Central memory CD8-positive, alpha-beta T cell (primary cell): Measurements from ENCODE around the gene NELFA.

Experiments
- ATAC-seq: fragments of 150-1000 bp; cut with Tn5 transposase; replicated peaks from 2 replicates; pipeline ENCODE4 v1.10.0; 2022; ENCODE audit warnings: mild to moderate bottlenecking, moderate FRiP score, moderate number of reproducible peaks; ENCODE audit not compliant: poor library complexity, severe bottlenecking; ENCODE audit errors: extremely low read depth
- DNase-seq, 2 donors: peaks; one replicate each; pipeline ENCODE4 v3.0.0; 2021; ENCODE audit warnings: low spot score in 2 of 2
- H3K27ac Mint-ChIP-seq: one replicate; pipeline ENCODE4 v1.8.0; 2022; ENCODE audit warnings: low read depth, mild to moderate bottlenecking, moderate library complexity, mixed read lengths
- H3K27me3 Mint-ChIP-seq: one replicate; pipeline ENCODE4 v1.8.0; 2022; ENCODE audit warnings: mixed read lengths
- H3K36me3 Mint-ChIP-seq: one replicate; pipeline ENCODE4 v1.8.0; 2022; ENCODE audit warnings: mild to moderate bottlenecking, moderate library complexity, mixed read lengths; ENCODE audit not compliant: insufficient read depth
- H3K4me1 Mint-ChIP-seq: one replicate; pipeline ENCODE4 v1.8.0; 2022; ENCODE audit warnings: mixed read lengths
- H3K4me3 Mint-ChIP-seq: one replicate; pipeline ENCODE4 v1.8.0; 2022; ENCODE audit warnings: mild to moderate bottlenecking, moderate library complexity, mixed read lengths
- H3K9me3 Mint-ChIP-seq: one replicate; pipeline ENCODE4 v1.8.0; 2022; ENCODE audit warnings: mixed read lengths

The NELFA gene

GRCh38 chr4:1973218-1973617, 35.6 kb downstream of the NELFA start:
- Mint-ChIP-seq H3K36me3 (peaks cover 19% of the 10 kb centered on the region), H3K4me3 (no peak overlapping the region), H3K27me3 (no peaks in the 10 kb centered on the region), H3K27ac (no peak overlapping the region), H3K4me1 (no peaks in the 10 kb centered on the region), H3K9me3 (no peaks in the 10 kb centered on the region)
- DNase-seq (no peak), ATAC-seq (no peak)

- Mint-ChIP-seq H3K36me3 (peaks cover 16% of the 10 kb centered on the region), H3K27ac (peak overlapping the region; percentile 11), H3K27me3 (no peaks in the 10 kb centered on the region), H3K4me3 (no peak overlapping the region), H3K4me1 (no peaks in the 10 kb centered on the region), H3K9me3 (no peaks in the 10 kb centered on the region)
- no peak for DNase-seq
- no peak for ATAC-seq
These were observed 36.4 kb downstream of the NELFA start for GRCh38 chr4:1972414-1972813.

GRCh38 chr4:1971456-1972200, 37.1 kb downstream of the NELFA start:
- Mint-ChIP-seq H3K4me1 (no peaks in the 10 kb centered on the region), H3K36me3 (peaks cover 14% of the 10 kb centered on the region), H3K27ac (peak overlapping the region; percentile 11)

GRCh38 chr4:1970926-1971325, 37.8 kb downstream of the NELFA start:
- H3K27me3 Mint-ChIP-seq = no peaks in the 10 kb centered on the region
- H3K36me3 Mint-ChIP-seq = peaks cover 10% of the 10 kb centered on the region
- no peak overlapping the region for H3K27ac Mint-ChIP-seq
- no peak overlapping the region for H3K4me3 Mint-ChIP-seq
- ATAC-seq (no peak), DNase-seq (no peak)
- no peaks in the 10 kb centered on the region for H3K4me1 Mint-ChIP-seq
- H3K9me3 Mint-ChIP-seq = no peaks in the 10 kb centered on the region

More at GRCh38 chr4:1971456-1972200, 37.1 kb downstream of the NELFA start:
- no peak for DNase-seq
- Mint-ChIP-seq H3K4me3 (no peak overlapping the region), H3K27me3 (no peaks in the 10 kb centered on the region), H3K9me3 (no peaks in the 10 kb centered on the region)
- ATAC-seq = no peak

- Mint-ChIP-seq H3K4me1 (no peaks in the 10 kb centered on the region), H3K4me3 (no peak overlapping the region), H3K9me3 (no peaks in the 10 kb centered on the region), H3K27me3 (no peaks in the 10 kb centered on the region), H3K36me3 (peaks cover 10% of the 10 kb centered on the region), H3K27ac (peak overlapping the region; percentile 23)
- DNase-seq (no peak), ATAC-seq (no peak)
These were observed 38.6 kb downstream of the NELFA start for GRCh38 chr4:1969928-1970723.

GRCh38 chr4:1968686-1969295, 40.0 kb downstream of the NELFA start:
- Mint-ChIP-seq H3K4me1 (peaks cover 5% of the 10 kb centered on the region), H3K27me3 (no peaks in the 10 kb centered on the region), H3K9me3 (no peaks in the 10 kb centered on the region), H3K4me3 (no peak overlapping the region), H3K27ac (peak overlapping the region; percentile 17), H3K36me3 (peaks cover 7% of the 10 kb centered on the region)
- ATAC-seq = no peak
- DNase-seq = no peak

- peaks cover 10% of the 10 kb centered on the region for H3K36me3 Mint-ChIP-seq
- H3K27me3 Mint-ChIP-seq = no peaks in the 10 kb centered on the region
- no peak for ATAC-seq
- H3K4me1 Mint-ChIP-seq = peaks cover 12% of the 10 kb centered on the region
- no peaks in the 10 kb centered on the region for H3K9me3 Mint-ChIP-seq
- no peak overlapping the region for H3K4me3 Mint-ChIP-seq
- no peak for DNase-seq
- H3K27ac Mint-ChIP-seq = peak overlapping the region; percentile 17
These were observed 41.1 kb downstream of the NELFA start for GRCh38 chr4:1967512-1968149.

GRCh38 chr4:1964971-1965370, 43.8 kb downstream of the NELFA start:
- no peaks in the 10 kb centered on the region for H3K9me3 Mint-ChIP-seq
- H3K27ac Mint-ChIP-seq = peak overlapping the region; percentile 6
- DNase-seq (no peak), ATAC-seq (no peak)
- no peak overlapping the region for H3K4me3 Mint-ChIP-seq
- no peaks in the 10 kb centered on the region for H3K27me3 Mint-ChIP-seq
- peaks cover 23% of the 10 kb centered on the region for H3K36me3 Mint-ChIP-seq
- peaks cover 12% of the 10 kb centered on the region for H3K4me1 Mint-ChIP-seq

GRCh38 chr4:1964443-1964842, 44.3 kb downstream of the NELFA start:
- ATAC-seq (no peak), DNase-seq (no peak)
- Mint-ChIP-seq H3K36me3 (peaks cover 23% of the 10 kb centered on the region), H3K27ac (no peak overlapping the region), H3K27me3 (no peaks in the 10 kb centered on the region), H3K9me3 (no peaks in the 10 kb centered on the region), H3K4me1 (peaks cover 12% of the 10 kb centered on the region), H3K4me3 (no peak overlapping the region)

- no peak overlapping the region for H3K4me3 Mint-ChIP-seq
- peaks cover 12% of the 10 kb centered on the region for H3K4me1 Mint-ChIP-seq
- no peak overlapping the region for H3K27ac Mint-ChIP-seq
- no peaks in the 10 kb centered on the region for H3K9me3 Mint-ChIP-seq
- no peaks in the 10 kb centered on the region for H3K27me3 Mint-ChIP-seq
- peaks cover 30% of the 10 kb centered on the region for H3K36me3 Mint-ChIP-seq
- DNase-seq (no peak), ATAC-seq (no peak)
These were observed 45.8 kb downstream of the NELFA start for GRCh38 chr4:1962980-1963379.

GRCh38 chr4:1961563-1961962, 47.2 kb downstream of the NELFA start:
- Mint-ChIP-seq H3K4me1 (peaks cover 12% of the 10 kb centered on the region), H3K9me3 (no peaks in the 10 kb centered on the region), H3K27me3 (no peaks in the 10 kb centered on the region), H3K27ac (peak overlapping the region; percentile 74), H3K36me3 (peaks cover 31% of the 10 kb centered on the region), H3K4me3 (no peak overlapping the region)
- ATAC-seq (no peak), DNase-seq (no peak)

- DNase-seq = no peak
- Mint-ChIP-seq H3K27me3 (no peaks in the 10 kb centered on the region), H3K9me3 (no peaks in the 10 kb centered on the region), H3K4me1 (peaks cover 12% of the 10 kb centered on the region), H3K36me3 (peaks cover 31% of the 10 kb centered on the region), H3K4me3 (no peak overlapping the region), H3K27ac (peak overlapping the region; percentile 74)
- no peak for ATAC-seq
These were observed 47.7 kb downstream of the NELFA start for GRCh38 chr4:1961038-1961437.
